CD14-positive monocyte (primary cell): ENCODE data around the gene IQGAP2. TPM values are rescaled to one million over a fixed set of nuclear protein-coding genes. Genes with fewer than 3 reads are reported as not detected.

Source experiments
- DNase-seq, 3 donors: peaks; one replicate each; pipeline ENCODE4 v3.0.0-alpha.2; 2011 to 2022
- H2AFZ ChIP-seq: 2 replicates; pipeline ENCODE4 v1.6.0; 2012; ENCODE audit warnings: mild to moderate bottlenecking, low read depth, low read length, inconsistent platforms; ENCODE audit not compliant: insufficient read depth, poor library complexity, severe bottlenecking
- H3K27ac ChIP-seq, 2 donors: 1 replicate in 1 of 2; 2 replicates in 1 of 2; pipeline ENCODE4 v1.5.1; 2012 to 2013; ENCODE audit warnings: low read length in 2 of 2, control low read depth in 1 of 2, inconsistent platforms in 1 of 2, low read depth in 1 of 2, mild to moderate bottlenecking in 1 of 2
- H3K27me3 ChIP-seq, 2 donors: one replicate each; pipeline versions ENCODE4 v1.6.0 to v1.6.1; 2011 to 2013; ENCODE audit warnings: low read length in 2 of 2; ENCODE audit not compliant: control insufficient read depth in 2 of 2, insufficient read depth in 2 of 2
- H3K36me3 ChIP-seq, 2 donors: replicated peaks in 1 of 2; 1 replicate in 1 of 2; 2 replicates in 1 of 2; pipeline versions ENCODE4 v1.5.1 to v1.6.1; 2012 to 2013; ENCODE audit warnings: low read length in 2 of 2, control low read depth in 1 of 2, inconsistent platforms in 1 of 2, mild to moderate bottlenecking in 1 of 2; ENCODE audit not compliant: insufficient read depth in 2 of 2, control insufficient read depth in 1 of 2
- H3K4me1 ChIP-seq, 2 donors: 1 replicate in 1 of 2; 2 replicates in 1 of 2; pipeline versions ENCODE4 v1.5.1 to v1.6.1; 2012 to 2013; ENCODE audit warnings: low read length in 2 of 2, control low read depth in 1 of 2, inconsistent platforms in 1 of 2, mild to moderate bottlenecking in 1 of 2, moderate library complexity in 1 of 2; ENCODE audit not compliant: insufficient read depth in 2 of 2, control insufficient read depth in 1 of 2
- H3K4me2 ChIP-seq: replicated peaks from 2 replicates; pipeline ENCODE3; 2012; ENCODE audit warnings: low read length, moderate library complexity, mild to moderate bottlenecking; ENCODE audit not compliant: poor library complexity, severe bottlenecking; ENCODE audit errors: extremely low read depth
- H3K4me3 ChIP-seq, 3 experiments: fragments of 200-600 bp in 1 of 3; sonication (generic) in 1 of 3; replicated peaks in 1 of 3; 1 replicate in 2 of 3; 2 replicates in 1 of 3; pipeline ENCODE4 v1.5.1; 2011 to 2013; ENCODE audit warnings: low read length in 3 of 3, mild to moderate bottlenecking in 3 of 3, control low read depth in 2 of 3, low read depth in 2 of 3, inconsistent platforms in 1 of 3, moderate library complexity in 1 of 3
- H3K79me2 ChIP-seq: 2 replicates; pipeline ENCODE4 v1.6.0; 2012; ENCODE audit warnings: mild to moderate bottlenecking, control low read depth, inconsistent platforms, low read length, moderate library complexity; ENCODE audit not compliant: insufficient read depth
- H3K9ac ChIP-seq: 2 replicates; pipeline ENCODE4 v1.6.0; 2017; ENCODE audit warnings: low read length, mild to moderate bottlenecking; ENCODE audit not compliant: insufficient read depth, poor library complexity, severe bottlenecking
- H3K9me3 ChIP-seq, 2 donors: replicated peaks in 1 of 2; 1 replicate in 1 of 2; 2 replicates in 1 of 2; pipeline versions ENCODE4 v1.5.1 to v1.6.1; 2012 to 2013; ENCODE audit warnings: low read length in 2 of 2, control low read depth in 1 of 2; ENCODE audit not compliant: control insufficient read depth in 1 of 2, insufficient read depth in 1 of 2
- H4K20me1 ChIP-seq: 2 replicates; pipeline ENCODE4 v1.6.0; 2012; ENCODE audit warnings: mild to moderate bottlenecking, low read length, control low read depth, moderate library complexity; ENCODE audit not compliant: insufficient read depth
- H3K27ac Mint-ChIP-seq, 7 donors: one replicate each; pipeline ENCODE4 v1.8.0; 2020; ENCODE audit warnings: mild to moderate bottlenecking in 7 of 7, mixed read lengths in 7 of 7, moderate library complexity in 6 of 7, inconsistent platforms in 2 of 7
- H3K27me3 Mint-ChIP-seq, 3 donors: one replicate each; pipeline ENCODE4 v1.8.0; 2021 to 2022; ENCODE audit warnings: low read depth in 3 of 3, mild to moderate bottlenecking in 3 of 3, mixed read lengths in 3 of 3, moderate library complexity in 3 of 3, inconsistent platforms in 1 of 3
- H3K36me3 Mint-ChIP-seq, 2 donors: one replicate each; pipeline ENCODE4 v1.8.0; 2020; ENCODE audit warnings: mixed read lengths in 2 of 2, inconsistent platforms in 1 of 2, mild to moderate bottlenecking in 1 of 2
- H3K4me1 Mint-ChIP-seq: one replicate; pipeline ENCODE4 v1.8.0; 2020; ENCODE audit warnings: mild to moderate bottlenecking, mixed read lengths
- H3K4me3 Mint-ChIP-seq, 2 donors: one replicate each; pipeline ENCODE4 v1.8.0; 2020; ENCODE audit warnings: mild to moderate bottlenecking in 2 of 2, mixed read lengths in 2 of 2, moderate library complexity in 1 of 2
- H3K9me3 Mint-ChIP-seq, 7 donors: one replicate each; pipeline ENCODE4 v1.8.0; 2020 to 2022; ENCODE audit warnings: mixed read lengths in 7 of 7, mild to moderate bottlenecking in 6 of 7, moderate library complexity in 6 of 7, inconsistent platforms in 2 of 7
- WGBS: methylation state at CpG from one replicate; pipeline ENCODE4 v1.1.5; 2013; ENCODE audit warnings: missing lambda C conversion rate; ENCODE audit not compliant: insufficient coverage; 5-methylcytosine and 5-hydroxymethylcytosine counted together
- intact Hi-C, 2 donors: fragments of 100-400 bp; cut with micrococcal nuclease; formaldehyde crosslinking; loops; one replicate each; pipeline versions ENCODE4 v1.15.0 to v1.15.1; 2023
- polyA plus RNA-seq, 3 donors: library from polyadenylated mRNA; depleted of rRNA in 1 of 3; unstranded in 2 of 3; stranded (reverse) in 1 of 3; fragments of 300-500 nt in 2 of 3; fragments of >200 nt in 1 of 3; fragmentation: Illumina TruSeq in 2 of 3; gene quantifications; 1 replicate in 2 of 3; 2 replicates in 1 of 3; pipeline ENCODE4 v1.2.3, GENCODE V29; 2012 to 2021
- TF ChIP-seq, protein P1 (sequence below): fragments of 200-600 bp; IDR thresholded peaks from one replicate; pipeline ENCODE4 v1.8.0; 2022; ENCODE audit warnings: antibody characterized with exemption, mild to moderate bottlenecking

The IQGAP2 gene
- polyA plus RNA-seq, 3 donors, result 21.4 to 50.9 (median 35.4) TPM

GRCh38 chr5:76669245-76669644 is 266.2 kb downstream of the IQGAP2 start:
- no peaks in the 10 kb centered on the region for H3K4me1 Mint-ChIP-seq
- no peak overlapping the region for H3K4me3 ChIP-seq
- H3K79me2 ChIP-seq, result no peaks in the 10 kb centered on the region
- H3K36me3 Mint-ChIP-seq, result peaks cover 87 to 88% of the 10 kb centered on the region in 2 donors
- 98% methylated on average over 5 of the region's 5 CpGs for WGBS
- H3K36me3 ChIP-seq, result peaks cover 86 to 98% of the 10 kb centered on the region in 2 donors
- no peaks in the 10 kb centered on the region for H3K27me3 ChIP-seq
- no peak overlapping the region for H3K4me3 Mint-ChIP-seq
- no peaks in the 10 kb centered on the region for H3K9me3 Mint-ChIP-seq
- intact Hi-C loops, result no loop called here
- H3K27ac Mint-ChIP-seq, result peak overlapping the region in 1 of 7 donors; percentile 3
- H3K9me3 ChIP-seq, result no peaks in the 10 kb centered on the region
- no peaks in the 10 kb centered on the region for H3K4me1 ChIP-seq
- no peak overlapping the region for H3K4me2 ChIP-seq
- no peaks in the 10 kb centered on the region for H3K27me3 Mint-ChIP-seq
- H2AFZ ChIP-seq, result no peak overlapping the region
- no peak overlapping the region for H3K27ac ChIP-seq
- no peak overlapping the region for H3K9ac ChIP-seq
- no peaks in the 10 kb centered on the region for H4K20me1 ChIP-seq
- no peak for DNase-seq
- TF ChIP-seq, protein P1, sequence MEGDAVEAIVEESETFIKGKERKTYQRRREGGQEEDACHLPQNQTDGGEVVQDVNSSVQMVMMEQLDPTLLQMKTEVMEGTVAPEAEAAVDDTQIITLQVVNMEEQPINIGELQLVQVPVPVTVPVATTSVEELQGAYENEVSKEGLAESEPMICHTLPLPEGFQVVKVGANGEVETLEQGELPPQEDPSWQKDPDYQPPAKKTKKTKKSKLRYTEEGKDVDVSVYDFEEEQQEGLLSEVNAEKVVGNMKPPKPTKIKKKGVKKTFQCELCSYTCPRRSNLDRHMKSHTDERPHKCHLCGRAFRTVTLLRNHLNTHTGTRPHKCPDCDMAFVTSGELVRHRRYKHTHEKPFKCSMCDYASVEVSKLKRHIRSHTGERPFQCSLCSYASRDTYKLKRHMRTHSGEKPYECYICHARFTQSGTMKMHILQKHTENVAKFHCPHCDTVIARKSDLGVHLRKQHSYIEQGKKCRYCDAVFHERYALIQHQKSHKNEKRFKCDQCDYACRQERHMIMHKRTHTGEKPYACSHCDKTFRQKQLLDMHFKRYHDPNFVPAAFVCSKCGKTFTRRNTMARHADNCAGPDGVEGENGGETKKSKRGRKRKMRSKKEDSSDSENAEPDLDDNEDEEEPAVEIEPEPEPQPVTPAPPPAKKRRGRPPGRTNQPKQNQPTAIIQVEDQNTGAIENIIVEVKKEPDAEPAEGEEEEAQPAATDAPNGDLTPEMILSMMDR, result no peak

- H3K9ac ChIP-seq, result no peak overlapping the region
- peaks cover 86 to 88% of the 10 kb centered on the region in 2 donors for H3K36me3 Mint-ChIP-seq
- DNase-seq, result no peak
- H3K4me1 ChIP-seq, result no peaks in the 10 kb centered on the region
- H3K4me3 ChIP-seq, result no peak overlapping the region
- H3K9me3 ChIP-seq, result no peaks in the 10 kb centered on the region
- TF ChIP-seq, protein P1, result no peak
- peaks cover 90 to 98% of the 10 kb centered on the region in 2 donors for H3K36me3 ChIP-seq
- H3K4me2 ChIP-seq, result no peak overlapping the region
- no peak overlapping the region for H3K27ac ChIP-seq
- no CpG with 5 or more reads among the region's 3 CpGs for WGBS
- no peaks in the 10 kb centered on the region for H3K4me1 Mint-ChIP-seq
- no peaks in the 10 kb centered on the region for H3K27me3 Mint-ChIP-seq
- no peak overlapping the region for H3K4me3 Mint-ChIP-seq
- H3K79me2 ChIP-seq, result no peaks in the 10 kb centered on the region
- no peaks in the 10 kb centered on the region for H4K20me1 ChIP-seq
- no peaks in the 10 kb centered on the region for H3K27me3 ChIP-seq
- no peaks in the 10 kb centered on the region for H3K9me3 Mint-ChIP-seq
- no peak overlapping the region for H2AFZ ChIP-seq
- H3K27ac Mint-ChIP-seq, result peak overlapping the region in 4 of 7 donors; percentile 2 to 81 (median 28)
- intact Hi-C loops, result no loop called here
Measured at GRCh38 chr5:76670508-76670907, 267.4 kb downstream of the IQGAP2 start.
